Left kidney (tissue), 2 donors: ENCODE results near the gene JAKMIP2. TPM values are rescaled to one million over a fixed set of nuclear protein-coding genes. Genes with fewer than 3 reads are reported as not detected.

Experiments used
- DNase-seq: peaks from one replicate; pipeline ENCODE4 v3.0.0-alpha.2; 2013
- polyA plus RNA-seq: library from polyadenylated mRNA; unstranded; fragments of 120-200 nt; gene quantifications from one replicate; pipeline ENCODE4 v1.2.1, GENCODE V29; 2013; ENCODE audit not compliant: insufficient read length

Gene JAKMIP2
- polyA plus RNA-seq, 1 donor = 6.6 TPM

DNA sequence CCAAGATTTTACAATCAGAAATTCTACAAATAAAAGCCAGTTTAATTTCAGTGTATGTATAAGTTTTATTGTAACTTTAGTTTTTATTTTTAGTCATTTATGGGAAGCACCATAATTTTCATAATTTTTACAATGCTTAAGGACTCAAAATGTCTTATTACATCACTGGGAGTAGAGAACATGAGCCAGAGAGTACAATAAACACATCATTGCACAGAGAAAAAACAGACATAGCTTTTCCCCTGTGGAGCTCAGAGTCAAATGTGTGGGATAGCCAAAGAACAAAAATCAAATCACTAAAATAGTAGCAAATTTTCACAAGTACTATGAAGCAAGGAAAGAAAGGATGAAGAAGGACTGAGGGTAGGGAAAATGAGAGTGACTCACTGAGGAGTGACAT is 5.5 kb upstream of the JAKMIP2 start:
- DNase-seq = no peak

DNA sequence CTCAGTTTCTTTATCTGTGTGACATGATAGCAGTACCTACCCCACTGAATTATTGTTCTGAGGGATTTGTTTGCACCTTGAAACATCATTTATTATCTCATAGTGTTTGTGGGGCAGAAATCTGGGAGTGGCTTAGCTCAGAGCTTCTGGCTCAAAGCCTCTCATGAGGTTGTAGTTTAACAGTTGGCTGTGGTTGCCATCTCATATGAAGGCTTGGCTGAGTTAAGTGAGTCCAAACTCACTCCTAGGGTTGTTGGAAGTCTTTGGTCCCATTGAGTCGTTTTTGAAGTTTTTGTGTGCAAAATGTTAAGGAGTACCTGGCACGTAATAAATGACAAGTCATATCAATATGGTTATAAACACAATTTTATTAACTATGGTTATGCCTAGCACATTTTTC is 3.6 kb upstream of the JAKMIP2 start:
- no peak for DNase-seq

DNA sequence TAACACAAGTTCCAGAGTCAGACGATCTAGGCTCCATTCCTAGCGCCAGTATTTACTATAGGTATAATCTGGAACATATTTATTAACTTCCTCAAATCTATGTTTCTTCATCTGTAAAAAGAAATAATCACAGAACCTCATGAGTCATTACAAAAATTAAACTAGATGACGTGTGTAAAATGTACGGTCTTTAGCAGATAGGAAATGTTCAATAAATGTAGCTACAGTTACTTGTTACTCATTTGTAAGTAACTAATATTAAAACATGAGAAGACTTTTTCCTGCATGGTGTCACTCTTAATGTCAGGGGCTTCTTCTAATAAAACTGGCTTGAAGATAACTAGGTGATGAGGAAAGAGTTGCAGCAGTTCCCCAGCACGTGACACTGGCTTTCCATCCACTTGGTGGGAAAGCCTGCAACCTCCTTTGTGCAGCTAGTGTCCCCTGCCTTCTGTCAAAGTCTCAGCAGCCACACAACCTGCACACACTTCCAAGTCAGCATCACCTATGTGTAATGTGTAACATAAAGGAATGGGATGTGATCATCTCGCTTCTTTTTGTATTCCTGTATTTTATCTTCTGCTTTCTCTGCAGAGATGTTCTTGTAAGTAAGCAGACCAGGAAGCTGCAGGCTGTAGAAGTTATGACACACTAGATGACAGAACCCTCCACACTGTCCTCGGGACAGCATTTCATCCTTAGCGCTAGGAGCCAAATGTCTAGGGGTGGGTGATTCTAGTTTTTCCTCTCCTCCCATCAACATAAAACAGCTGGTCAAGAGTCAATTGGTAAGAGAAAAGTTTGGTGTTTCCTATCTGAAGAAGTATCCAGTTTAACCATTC is 1.8 kb upstream of the JAKMIP2 start:
- DNase-seq = no peak

DNA sequence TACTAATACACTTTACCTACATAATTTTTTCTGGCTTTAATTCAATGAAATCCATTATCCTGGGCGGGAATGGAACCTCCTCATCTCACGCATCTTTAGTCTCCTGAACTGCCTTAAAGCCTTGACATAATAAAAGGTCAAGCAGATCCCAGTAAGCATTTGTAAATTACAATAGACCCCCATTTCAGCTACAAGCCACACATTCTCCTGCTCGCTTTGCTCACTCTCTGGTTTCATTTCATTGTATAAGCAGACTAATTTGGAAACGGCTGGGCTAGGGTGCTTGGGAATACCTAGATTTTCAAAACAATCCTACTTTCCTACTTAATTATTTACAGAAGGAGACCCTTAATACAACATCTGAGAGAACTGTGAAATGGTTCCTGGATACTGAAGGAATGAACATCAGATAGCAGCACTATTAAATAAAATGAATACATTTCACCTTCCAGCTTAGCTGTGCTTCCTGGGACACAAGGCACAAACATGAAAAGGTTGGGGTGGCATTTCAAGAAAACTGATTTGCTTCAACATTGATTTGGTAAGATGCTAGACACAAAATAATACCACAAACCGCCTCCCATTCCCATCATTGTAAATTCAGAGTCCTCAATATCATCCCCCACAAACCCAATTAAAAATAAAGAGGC is 1.5 kb downstream of the JAKMIP2 start:
- no peak for DNase-seq

DNA sequence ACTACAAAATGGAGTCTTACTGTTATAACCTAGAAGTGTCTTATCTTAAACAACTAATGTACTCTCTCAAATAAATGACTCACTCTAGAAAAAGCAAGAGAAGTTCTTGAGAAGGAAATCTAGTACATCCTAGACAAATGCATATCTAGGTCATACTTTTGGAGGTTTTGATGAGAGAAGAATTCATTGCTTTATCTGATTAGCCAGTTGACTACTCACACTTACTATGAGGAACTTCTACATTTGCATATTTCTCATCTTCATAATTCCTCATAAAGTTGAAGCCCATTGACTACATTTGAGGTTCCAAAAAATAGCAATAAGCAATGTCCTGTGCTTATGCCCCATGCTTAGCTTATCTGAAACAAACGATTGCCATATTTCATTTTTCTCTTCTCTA is 2.8 kb downstream of the JAKMIP2 start:
- DNase-seq = no peak

DNA sequence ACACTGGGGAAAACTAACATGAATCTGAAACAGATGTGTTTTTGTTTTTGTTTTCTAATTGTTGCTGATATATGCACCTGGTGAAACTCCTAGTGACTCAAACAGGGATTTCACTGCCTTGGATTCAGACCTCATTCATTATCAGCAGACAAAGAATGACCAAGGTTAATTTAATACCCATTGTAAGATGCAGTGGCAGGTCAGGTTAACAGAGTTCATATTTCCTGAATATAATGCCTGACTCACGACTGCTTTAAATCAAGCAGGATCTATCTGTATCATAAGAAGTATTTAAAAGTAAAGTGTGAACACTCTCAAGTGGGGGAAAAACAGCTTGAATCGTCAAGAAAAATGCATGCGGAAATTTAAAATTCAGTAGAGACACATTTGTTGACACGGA is 5.5 kb downstream of the JAKMIP2 start:
- DNase-seq = no peak

DNA sequence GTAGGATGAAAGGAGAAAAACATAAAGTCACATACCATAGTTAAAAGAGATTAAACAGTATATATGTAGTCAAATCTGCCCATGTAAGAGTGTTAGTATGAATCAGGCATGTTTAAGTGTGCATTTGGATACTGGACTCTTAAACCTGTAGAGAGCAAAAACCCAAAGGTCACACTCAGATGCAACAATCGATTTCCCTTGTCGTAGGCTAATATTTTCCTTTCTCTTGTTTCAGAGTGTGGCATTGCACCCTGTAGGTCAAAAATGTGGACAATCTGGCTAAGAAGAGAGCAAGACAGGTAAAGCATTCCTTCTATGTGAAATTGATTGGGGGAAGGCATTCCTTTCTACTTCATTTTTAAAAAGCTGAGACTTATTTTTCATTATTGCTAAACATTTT is 8.9 kb downstream of the JAKMIP2 start:
- DNase-seq = no peak

DNA sequence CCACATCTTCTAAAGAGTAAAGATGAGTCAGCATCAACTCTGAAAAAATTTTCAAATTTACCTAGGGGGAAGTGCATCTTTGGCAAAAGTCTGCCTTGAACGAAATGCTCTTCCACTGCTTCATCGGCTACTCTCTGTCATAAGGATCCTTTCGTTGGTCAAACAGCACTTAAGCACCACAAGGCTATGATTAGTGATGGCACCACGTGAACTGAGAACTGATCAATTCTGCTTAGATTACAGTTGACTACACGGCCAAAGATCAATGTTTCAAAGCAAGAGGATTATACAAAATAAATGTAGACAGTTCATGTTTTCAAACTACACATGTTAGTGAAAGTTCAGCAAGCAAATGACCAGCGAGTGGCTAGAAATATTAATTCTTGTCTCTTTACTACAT is 9.4 kb downstream of the JAKMIP2 start:
- DNase-seq = no peak

DNA sequence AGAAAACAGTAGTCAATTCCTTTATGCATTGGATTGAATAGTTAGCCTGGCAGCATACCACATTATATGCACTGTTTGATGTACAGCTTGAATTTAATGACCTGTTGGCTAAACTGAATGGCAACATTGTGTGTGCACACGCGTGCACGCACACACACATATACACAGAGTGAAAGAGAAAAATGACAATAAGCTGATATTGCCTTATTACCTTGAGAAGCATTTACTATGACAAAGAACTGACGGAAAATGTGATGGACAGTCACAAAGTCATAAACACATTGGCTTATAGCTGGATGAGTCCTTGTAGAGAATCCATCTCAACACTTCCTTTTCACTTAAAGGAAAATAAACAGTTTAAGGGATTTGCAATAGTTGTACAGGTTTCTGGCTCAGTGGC is 15.5 kb downstream of the JAKMIP2 start:
- DNase-seq = no peak

DNA sequence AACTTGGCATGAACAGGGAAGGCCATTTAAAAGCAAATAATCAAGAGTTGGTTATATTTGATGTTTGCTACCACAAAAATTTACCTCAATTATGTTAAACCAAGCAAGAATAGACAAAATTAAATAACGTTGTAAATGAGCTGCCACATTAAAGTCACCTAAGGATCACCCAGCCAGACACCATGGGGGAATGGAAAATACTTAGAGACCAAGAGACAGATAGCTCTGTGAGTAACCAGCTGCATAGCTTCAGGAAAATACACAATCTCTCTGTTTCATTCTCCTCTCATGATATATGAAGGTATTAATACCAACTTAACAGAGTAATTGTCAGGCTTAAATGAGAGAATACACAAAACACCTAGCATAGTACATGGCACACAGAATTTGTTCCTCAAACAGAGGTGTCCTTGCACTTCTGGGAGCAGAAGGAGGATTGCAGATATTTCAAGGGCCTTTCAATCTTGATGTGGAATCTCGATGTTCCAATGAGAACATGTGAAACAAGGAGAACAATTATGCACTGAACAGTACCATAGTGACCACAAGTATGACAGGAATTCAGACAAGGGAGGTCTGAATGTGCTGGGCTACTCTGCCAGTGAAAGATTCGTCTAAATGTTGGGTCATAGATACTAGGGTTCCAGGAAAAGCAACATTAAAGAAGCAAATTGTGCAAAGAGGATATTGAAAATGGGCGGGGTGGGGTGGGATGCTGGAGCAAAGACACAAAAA is 18.6 kb downstream of the JAKMIP2 start:
- no peak for DNase-seq

DNA sequence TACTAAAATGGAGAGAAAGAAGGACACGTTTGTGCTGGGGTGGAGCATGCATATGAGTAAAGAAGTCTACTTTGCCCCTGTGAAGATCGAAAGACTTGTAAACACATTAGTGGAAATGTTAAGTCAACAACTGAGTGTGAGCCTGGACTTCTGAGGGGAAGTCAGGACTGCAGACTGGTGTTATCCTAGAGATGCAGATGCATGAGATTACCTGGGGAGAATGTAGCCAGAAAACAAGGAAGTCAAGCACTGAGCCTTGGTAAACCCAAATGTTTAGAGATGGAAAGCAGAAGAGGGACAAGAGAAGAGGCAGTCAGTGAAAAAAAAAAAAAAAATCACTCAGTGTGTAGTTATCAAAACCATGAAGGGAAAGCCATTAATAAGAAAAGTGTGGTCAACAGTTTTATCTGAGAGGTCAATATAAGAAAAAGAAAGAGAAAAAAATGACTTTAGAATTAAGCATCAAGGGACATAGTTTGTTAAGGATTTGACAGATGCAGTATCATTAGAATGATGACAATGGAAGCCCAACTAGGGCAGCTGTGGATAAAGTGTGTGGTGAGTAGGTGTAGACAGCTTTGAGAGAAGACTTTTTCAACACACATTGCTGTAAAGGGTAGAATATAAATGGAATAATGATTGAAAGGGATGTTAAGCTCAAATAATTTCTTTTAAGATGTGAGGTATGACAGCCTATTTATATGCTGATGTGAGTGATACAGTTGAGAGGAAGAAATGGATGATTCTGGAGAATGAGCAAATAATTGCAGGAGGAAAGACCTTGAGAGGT is 22.2 kb downstream of the JAKMIP2 start:
- no peak for DNase-seq

DNA sequence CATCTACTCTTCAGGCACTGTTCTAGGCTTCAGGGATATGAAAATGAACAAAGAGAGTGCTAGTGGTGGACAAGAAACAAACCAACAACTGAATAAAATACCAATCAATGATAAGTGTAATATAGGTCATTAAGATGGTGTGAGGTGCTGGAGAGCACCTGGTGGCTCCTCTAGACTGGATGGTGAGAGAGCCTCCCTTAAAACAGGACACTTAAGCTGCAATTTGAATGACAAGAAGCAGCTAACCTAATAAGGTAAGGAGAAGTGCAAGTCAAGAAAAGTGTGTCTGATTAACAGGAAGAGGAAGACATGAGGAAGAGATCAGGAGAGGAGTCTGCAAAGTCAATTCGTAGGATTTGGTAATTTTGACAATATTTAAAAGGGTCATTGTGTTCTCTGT is 23.1 kb downstream of the JAKMIP2 start:
- no peak for DNase-seq

DNA sequence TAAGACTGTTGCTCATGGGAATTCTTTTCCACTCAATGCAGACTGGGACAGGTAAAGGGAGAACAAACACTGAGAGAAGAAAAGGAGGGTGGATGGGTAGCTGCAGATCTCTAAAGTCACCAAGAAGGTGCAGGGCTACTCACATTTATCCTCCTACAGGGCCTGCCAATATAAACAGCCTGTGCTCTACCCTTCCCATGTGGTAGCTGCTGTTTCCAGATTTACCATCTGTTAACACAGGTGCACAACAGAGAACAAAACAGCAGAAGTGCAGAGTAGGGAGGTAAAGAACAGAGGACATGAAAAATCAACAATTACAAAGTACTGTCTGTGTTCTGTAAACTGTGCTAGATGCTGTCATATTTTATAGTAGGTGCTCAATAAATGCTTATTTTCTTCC is 26.0 kb downstream of the JAKMIP2 start:
- no peak for DNase-seq

DNA sequence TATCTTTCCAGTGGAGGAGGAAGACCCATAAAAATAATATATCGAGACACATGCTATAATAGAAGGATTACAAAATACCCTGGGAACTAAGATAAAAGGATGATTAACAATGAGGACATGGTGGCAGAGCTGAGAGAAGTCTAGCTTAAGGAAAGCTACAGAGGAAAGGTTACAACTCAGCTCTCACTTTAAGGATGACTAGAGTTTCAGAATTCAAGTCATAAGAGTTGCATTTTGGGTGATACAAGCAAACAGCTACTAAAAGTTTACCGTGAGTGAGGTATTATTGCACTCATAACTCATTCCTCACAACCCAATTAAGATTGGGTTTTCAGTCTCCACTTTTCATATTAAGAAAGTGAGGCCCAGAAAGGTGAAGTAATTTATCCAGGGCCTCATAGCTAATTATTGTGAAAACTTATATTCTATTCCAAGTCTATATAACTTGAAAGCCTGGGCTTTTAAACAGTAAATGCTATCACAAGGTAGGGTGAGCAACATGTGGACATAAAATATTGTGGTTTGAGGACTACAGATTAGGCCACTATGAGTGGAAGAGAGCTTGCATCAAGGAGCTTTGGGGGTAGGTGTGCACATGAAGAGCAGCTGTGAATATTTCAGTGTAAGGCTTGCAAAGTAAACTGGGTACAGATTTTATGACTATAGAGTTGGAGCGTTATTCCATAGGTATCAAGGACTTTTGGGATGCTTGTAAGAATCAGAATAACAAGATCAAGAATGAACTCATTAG is 28.0 kb downstream of the JAKMIP2 start:
- DNase-seq = no peak

DNA sequence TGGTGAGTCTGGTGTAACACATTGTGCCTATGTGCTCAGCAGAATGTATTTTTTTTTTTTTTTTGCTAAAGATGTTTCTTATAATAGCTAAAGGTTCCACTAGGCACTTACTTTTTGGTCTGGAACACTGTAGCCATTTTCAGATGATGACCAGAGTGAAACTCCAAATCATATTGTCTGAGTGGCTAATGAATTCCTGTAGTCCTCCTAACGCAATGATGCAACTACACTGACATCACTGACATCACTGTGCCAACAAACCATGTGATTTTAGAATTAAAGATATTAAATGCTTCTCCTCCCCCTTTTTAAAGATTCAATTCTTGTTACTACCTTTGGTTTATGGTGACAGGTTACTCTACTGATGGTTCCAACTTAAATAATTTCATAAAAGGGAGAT is 28.8 kb downstream of the JAKMIP2 start:
- DNase-seq = no peak

DNA sequence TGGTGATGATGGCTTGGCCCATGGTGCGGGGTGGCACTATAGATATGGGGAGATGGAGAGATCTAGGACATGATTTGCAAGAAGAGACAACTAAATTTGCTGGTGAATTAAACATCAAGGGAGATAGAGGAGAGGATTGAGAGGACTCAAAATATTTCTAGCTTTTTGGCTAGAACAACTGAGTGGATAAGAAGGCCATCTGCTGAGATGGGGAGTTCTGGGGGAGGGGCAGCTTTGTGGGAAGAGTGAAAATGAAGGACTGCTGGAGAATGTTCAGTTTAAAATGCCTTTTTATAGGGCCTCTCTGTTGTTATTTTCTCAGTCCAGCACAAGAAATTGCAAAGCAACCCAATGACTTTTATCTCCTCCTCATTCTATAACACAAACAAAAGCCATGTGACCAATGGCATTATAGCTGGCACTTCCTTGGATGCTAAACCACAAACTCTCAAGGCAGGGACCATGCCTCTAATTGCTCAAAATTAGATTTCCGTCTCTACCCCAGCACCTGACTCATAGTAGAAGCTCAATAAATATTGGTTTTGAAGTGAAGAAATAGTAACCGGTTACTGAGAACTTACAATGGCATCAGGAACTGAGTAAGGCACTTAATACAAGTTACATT is 29.8 kb downstream of the JAKMIP2 start:
- no peak for DNase-seq

DNA sequence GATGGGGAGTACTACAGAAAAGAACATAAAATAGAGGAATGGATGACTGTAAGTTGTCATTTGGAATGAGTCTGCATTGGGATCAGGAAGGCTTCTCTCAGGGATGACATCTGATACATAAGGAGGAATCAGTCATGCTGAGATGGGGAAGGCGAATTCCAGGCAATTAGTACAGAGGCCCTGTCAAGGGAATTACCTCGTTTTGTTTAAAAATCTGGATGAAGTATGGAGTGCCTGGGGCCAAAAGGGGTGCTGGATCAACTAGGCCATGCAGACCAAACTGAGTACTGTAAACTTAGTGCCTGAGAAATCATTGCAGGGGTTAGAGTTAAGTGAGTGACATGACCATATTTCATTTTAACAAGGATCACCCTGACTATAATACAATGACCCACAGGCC is 30.5 kb downstream of the JAKMIP2 start:
- no peak for DNase-seq

DNA sequence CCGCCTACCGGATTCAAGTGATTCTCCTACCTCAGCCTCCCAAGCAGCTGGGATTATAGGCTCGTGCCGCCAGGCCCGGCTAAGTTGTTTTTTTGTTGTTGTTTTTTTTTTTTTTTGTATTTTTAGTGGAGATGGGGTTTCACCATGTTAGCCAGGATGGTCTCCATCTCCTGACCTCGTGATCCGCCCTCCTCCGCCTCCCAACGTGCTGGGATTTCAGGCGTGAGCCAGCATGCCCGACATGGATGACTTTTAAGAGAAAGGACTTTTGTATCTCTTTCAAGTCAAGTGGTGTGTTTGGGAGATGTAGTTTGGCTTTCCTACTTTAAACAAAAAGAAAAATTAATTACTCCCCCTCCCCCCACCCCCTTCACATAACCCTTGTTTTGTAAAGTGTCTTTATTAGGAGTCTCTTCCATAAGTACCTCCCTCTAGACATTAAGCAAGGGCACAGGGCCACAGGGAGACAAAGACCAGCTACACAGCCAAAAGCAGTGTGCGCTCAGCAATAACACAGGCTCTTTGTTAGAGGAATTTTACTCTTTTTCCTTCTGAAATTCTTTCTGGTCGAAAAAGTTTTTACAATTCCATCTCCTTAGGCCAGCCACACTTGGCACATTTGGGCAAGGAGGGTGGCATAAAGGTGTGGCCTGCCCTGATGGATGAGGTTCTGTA is 31.2 kb downstream of the JAKMIP2 start:
- no peak for DNase-seq

DNA sequence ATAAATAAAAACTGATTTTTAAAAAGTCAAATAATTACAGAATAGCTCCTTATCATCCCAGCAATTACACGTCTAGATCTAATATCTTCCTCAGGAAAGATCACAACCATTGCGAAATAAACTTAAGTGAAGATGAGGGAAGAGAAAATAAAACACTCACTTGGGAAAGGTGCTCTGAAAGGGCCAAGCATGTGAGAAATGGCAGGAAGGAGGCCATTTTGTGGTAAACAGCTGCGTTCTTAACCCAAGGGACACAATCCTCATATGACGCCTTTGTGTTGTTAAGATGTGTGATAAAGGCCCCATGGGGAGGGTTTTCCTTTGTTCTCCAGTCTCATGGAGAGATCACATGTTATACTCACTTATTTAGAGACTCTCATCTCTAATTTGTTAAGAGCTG is 32.5 kb downstream of the JAKMIP2 start:
- no peak for DNase-seq

DNA sequence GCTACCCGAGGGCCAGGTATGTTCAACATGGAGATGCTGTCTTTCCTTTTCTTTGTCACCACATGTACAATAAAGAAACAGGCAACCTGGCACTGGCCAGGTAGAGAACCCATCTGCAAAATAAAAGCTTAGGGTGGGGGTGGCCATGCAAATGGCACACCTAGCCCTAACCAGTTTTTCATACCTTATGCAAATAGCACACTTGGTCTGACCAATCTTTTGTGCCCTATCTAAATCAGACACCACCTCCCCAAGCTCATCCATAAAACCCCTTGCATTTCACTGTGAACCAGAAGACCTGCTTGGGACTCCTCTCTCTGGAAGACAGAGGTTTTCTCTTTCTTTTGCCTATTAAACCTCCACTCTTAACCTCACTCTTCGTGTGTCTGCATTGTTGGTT is 33.9 kb downstream of the JAKMIP2 start:
- DNase-seq = no peak

DNA sequence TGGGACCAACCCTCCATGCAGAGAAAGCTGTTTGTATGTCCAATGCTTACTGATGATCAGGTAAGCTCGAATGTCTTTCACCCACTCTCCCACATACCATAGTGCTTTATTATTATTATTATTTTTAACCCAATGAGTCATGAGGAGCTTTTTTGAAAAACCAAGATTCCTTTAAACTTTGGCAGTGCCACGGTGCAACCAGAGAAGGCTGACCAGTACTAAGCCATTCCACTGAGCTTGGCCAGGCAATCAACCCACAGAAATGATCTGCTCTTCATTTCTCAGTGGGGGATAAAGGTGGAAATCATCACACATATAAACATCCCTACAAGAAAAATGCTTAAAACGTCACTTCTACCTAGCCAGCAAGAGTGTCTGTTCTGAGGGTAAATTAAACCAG is 35.5 kb downstream of the JAKMIP2 start:
- no peak for DNase-seq
